RWPE1 (cell line): Measurements from ENCODE around the gene TXNIP.

ENCODE experiments used
- CTCF ChIA-PET: fragments of 350-600 bp; sonication (Branson Sonifier 250); formaldehyde crosslinking; extraction: SDS; loops from one replicate; lab custom pipeline; 2021; lab: Yijun Ruan, JAX
- POLR2A ChIA-PET: fragments of 400-600 bp; formaldehyde crosslinking; extraction: SDS; loops from one replicate; lab custom pipeline; 2020; ENCODE audit warnings: antibody characterized with exemption; ENCODE audit not compliant: low non-redundant PET; lab: Yijun Ruan, JAX
- DNase-seq: peaks from one replicate; pipeline ENCODE4 v3.0.0; 2012; ENCODE audit warnings: low spot score
- H3K27ac ChIP-seq: fragments of 450-650 bp; 2 replicates; pipeline ENCODE4 v1.5.1; 2017
- TF ChIP-seq, protein P1 (sequence below): fragments of 450-650 bp; conservative IDR thresholded peaks from 2 replicates; pipeline ENCODE4 v1.5.1; 2017; ENCODE audit warnings: low read depth, mild to moderate bottlenecking

TXNIP gene

DNA sequence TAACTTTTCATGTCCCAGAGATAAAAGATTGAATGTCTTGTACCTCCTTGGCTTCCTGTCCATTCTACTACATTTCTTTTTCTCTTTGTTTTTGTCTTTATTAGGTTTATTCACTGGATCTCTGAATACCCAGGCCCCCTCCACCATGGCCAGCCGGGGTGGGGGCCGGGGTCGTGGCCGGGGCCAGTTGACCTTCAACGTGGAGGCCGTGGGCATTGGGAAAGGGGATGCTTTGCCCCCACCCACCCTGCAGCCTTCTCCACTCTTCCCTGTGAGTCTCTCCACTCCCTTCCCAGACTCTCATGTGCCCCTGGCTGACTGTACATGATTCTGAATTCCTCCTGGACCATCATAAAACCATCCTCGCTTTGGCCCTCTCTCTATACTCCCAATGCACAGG, 21.7 kb downstream of the TXNIP start:
- TF ChIP-seq, protein P1, sequence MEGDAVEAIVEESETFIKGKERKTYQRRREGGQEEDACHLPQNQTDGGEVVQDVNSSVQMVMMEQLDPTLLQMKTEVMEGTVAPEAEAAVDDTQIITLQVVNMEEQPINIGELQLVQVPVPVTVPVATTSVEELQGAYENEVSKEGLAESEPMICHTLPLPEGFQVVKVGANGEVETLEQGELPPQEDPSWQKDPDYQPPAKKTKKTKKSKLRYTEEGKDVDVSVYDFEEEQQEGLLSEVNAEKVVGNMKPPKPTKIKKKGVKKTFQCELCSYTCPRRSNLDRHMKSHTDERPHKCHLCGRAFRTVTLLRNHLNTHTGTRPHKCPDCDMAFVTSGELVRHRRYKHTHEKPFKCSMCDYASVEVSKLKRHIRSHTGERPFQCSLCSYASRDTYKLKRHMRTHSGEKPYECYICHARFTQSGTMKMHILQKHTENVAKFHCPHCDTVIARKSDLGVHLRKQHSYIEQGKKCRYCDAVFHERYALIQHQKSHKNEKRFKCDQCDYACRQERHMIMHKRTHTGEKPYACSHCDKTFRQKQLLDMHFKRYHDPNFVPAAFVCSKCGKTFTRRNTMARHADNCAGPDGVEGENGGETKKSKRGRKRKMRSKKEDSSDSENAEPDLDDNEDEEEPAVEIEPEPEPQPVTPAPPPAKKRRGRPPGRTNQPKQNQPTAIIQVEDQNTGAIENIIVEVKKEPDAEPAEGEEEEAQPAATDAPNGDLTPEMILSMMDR = no peak
- H3K27ac ChIP-seq = peak overlapping the region; percentile 37
- ChIA-PET POLR2A (no interaction called here), CTCF (interaction anchor here (1.6 kb wide), 1 partner anchor 33 kb away, joined by 4 read pairs; no protein-coding TSS in a partner anchor)
- no peak for DNase-seq

DNA sequence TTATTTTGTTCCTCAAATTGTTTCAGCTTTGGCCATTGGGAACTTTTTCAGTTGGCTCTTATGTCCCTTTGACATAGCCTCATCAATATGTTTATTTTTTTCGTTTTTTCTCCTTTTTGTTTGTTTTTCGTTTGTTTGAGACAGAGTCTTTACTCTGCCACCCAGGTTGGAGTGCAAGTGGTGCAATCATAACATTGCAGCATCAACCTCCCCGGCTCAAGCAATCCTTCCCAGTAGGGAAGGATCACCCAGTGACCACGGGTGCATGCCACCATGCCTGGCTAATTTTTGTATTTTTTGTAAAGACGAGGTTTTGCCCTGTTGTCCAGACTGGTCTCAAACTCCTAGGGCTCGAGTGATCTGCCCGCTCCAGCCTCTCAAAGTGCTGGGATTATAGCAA, 23.8 kb downstream of the TXNIP start:
- POLR2A ChIA-PET = no interaction called here
- no peak overlapping the region for H3K27ac ChIP-seq
- CTCF ChIA-PET = interaction anchor here (0.6 kb wide), 1 partner anchor 34 kb away, joined by 4 read pairs; no protein-coding TSS in a partner anchor
- DNase-seq = no peak
- TF ChIP-seq, protein P1 = no peak

DNA sequence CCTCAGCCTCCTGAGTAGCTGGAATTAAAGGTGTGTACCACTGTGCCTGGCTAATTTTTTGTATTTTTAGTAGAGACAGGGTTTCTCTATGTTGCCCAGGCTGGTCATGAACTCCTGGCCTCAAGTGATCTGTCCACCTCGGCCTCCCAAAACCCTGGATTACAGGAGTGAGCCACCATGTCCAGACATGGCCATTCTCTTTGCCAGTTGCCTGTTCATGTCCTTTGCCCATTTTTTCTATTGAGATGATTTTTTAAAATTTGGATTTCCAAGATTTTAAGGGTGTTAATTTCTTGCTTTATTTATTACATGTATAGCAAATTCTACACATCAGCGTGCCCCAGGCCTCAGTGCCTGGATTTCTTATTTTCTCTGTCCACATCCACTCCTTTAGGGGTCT, 29.1 kb downstream of the TXNIP start:
- ChIA-PET POLR2A (no interaction called here), CTCF (no interaction called here)
- no peak overlapping the region for H3K27ac ChIP-seq
- TF ChIP-seq, protein P1 = no peak
- no peak for DNase-seq

DNA sequence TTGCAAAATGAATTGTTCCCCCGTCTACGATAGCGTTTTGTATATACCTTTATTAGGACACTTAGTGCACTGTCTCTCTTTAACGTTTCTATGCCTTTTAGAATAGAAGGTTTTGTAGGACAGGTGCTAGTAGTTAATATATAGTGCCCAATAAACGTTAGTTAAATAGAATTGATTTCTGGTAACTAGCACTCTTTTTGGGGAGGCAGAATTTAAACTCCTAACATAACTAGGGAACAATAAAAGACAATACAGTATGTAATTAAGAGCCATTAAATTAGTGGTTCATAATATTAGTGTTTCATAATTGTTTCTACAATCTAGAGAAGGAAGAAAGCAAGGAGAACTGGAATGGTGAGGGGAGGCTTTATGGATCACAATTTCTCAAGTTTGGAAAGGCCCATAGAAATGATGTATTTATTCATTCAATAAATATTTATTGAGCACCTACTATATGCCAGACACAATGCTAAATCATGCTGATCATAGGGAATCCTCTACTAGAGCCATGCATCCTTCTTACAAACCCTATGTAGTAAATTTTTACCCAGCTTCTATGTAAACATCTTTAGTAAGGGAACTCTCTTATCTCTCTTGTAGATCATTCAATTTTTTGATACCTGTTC, 31.1 kb downstream of the TXNIP start:
- no peak for DNase-seq
- ChIA-PET CTCF (interaction anchor here (0.7 to 2.2 kb wide), 2 partner anchors 29 to 42 kb away, joined by 3 to 10 read pairs; no protein-coding TSS in a partner anchor), POLR2A (interaction anchor here (0.6 to 1.5 kb wide), 2 partner anchors 38 to 39 kb away, joined by 7 to 15 read pairs; partner anchors contain the start of gene RBM8A)
- peak overlapping the region; percentile 84 for H3K27ac ChIP-seq
- TF ChIP-seq, protein P1 = no peak

DNA sequence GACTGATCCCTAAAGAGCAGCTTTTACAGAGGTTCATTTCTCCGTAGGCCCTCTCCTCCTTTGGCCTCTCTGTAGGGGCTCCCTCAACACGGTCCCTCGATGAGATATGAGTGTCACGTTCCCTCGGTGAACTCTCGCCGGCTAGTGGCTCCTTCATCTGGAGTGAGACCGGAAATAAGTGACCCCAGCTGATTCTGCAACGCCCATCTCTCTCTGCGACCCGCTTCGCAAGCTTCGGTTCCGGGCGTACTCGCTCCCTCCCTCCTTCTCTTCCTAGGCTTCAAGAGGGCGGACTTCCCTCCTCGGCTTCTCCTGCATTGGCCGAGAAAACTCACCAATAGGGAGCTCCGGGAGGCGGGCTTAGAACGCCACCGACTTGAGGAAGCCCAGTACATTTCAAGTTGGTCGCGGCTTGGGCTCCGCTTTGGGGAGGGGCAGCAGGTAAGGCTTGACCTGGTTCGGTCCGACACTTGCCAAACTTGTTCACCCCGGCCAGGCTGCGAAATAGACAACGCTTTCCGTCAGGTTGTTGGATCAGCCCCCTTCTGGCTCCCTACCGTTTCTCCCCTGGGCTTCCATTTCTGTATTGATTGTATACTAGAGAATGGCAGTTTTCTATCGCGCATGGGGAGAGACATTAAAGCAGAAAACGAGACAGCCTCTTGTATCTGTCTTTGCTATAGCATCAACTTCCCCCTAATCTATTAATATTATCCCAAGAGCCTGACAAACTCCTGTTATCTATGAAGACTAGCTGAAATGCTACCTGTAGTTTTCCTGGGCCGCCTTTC, 31.9 kb downstream of the TXNIP start, which contains the start of the genes ANKRD34A and POLR3GL:
Gene ANKRD34A, minus strand, starts transcription at position 248 of the 791 bp plus-strand sequence. CDS start 2,816 bp downstream, outside the sequence.
Gene POLR3GL, plus strand, starts transcription at position 363 of the 791 bp plus-strand sequence. CDS start 10,176 bp downstream, outside the sequence.
- TF ChIP-seq, protein P1 = no peak
- POLR2A ChIA-PET = interaction anchor here (0.5 to 1.5 kb wide), 4 partner anchors 12 to 106 kb away, joined by 4 to 15 read pairs (median 6); partner anchors contain the start of genes PIAS3 and RBM8A
- H3K27ac ChIP-seq = peak within 1 kb of the TSS; percentile 84
- peak; percentile 92 for DNase-seq
- CTCF ChIA-PET = interaction anchor here (1.0 to 2.2 kb wide), 2 partner anchors 43 to 119 kb away, joined by 4 to 10 read pairs; partner anchors contain the start of gene NUDT17
